ENCODE data around the gene CXCL8. TPM values are rescaled to one million over a fixed set of nuclear protein-coding genes. Genes with fewer than 3 reads are reported as not detected.

Gene CXCL8
- total and polyA plus RNA-seq, 2 donors (not counting 3 experiments of a cell fraction or from before 2014, with no cell fraction given) = 6.4 to 12.6 TPM

DNA sequence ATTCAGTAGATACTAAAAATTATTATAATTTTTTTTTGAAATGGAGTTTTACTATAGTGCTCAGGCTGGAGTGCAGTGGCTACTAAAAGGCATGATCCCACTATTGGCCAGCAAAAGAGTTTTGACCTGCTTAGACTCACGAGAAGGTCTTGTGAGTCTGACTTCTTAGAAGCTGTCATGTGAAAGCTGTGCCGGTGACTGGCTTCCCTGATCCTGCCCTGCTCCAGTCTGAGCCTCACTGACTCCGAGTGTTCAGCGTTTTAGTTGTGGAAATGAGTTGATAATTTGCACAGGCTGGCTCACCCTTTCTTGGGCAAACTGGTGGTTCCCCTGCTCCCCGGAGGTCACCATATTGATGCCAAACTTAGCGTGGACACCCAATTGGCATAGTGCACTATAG lies 16.4 kb upstream of the CXCL8 start:
- no peak overlapping the region for H3K4me2 ChIP-seq (ENCODE audit: insufficient read depth, low read length)
- BruUV-seq (replicated peaks) = no TSS peak
- H3K36me3 ChIP-seq (ENCODE audit: control insufficient read depth in 2 of 2, extremely low read depth in 1 of 2, insufficient read depth in 2 of 2, low read length in 2 of 2) = no peaks in the 10 kb centered on the region
- H4K20me1 ChIP-seq (replicated peaks; ENCODE audit: control insufficient read depth, extremely low read depth, insufficient read depth, low read length) = no peaks in the 10 kb centered on the region
- TF ChIP-seq, protein P1, sequence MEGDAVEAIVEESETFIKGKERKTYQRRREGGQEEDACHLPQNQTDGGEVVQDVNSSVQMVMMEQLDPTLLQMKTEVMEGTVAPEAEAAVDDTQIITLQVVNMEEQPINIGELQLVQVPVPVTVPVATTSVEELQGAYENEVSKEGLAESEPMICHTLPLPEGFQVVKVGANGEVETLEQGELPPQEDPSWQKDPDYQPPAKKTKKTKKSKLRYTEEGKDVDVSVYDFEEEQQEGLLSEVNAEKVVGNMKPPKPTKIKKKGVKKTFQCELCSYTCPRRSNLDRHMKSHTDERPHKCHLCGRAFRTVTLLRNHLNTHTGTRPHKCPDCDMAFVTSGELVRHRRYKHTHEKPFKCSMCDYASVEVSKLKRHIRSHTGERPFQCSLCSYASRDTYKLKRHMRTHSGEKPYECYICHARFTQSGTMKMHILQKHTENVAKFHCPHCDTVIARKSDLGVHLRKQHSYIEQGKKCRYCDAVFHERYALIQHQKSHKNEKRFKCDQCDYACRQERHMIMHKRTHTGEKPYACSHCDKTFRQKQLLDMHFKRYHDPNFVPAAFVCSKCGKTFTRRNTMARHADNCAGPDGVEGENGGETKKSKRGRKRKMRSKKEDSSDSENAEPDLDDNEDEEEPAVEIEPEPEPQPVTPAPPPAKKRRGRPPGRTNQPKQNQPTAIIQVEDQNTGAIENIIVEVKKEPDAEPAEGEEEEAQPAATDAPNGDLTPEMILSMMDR (IDR thresholded peaks at IDR 0.05; ENCODE audit: extremely low read depth in 1 of 2, insufficient read depth in 1 of 2, low read depth in 1 of 2, low read length in 2 of 2) = no peak
- TF ChIP-seq FOS (IDR thresholded peaks at IDR 0.05; ENCODE audit: borderline replicate concordance, insufficient read depth, low read length) (no peak), MYC (IDR thresholded peaks at IDR 0.05; ENCODE audit: low read depth, low read length) (no peak), GATA2 (IDR thresholded peaks at IDR 0.05; ENCODE audit: insufficient read depth, insufficient read length, low read depth, low read length) (no peak), POLR2AphosphoS5 (IDR thresholded peaks at IDR 0.05; ENCODE audit: insufficient read depth, low read depth, low read length) (no peak), POLR2A (IDR thresholded peaks at IDR 0.05; ENCODE audit: low read depth, low read length) (no peak), EZH2 (IDR thresholded peaks at IDR 0.05; ENCODE audit: borderline replicate concordance, low read depth, low read length, severe bottlenecking) (no peak), JUN (IDR thresholded peaks at IDR 0.05; ENCODE audit: borderline replicate concordance, insufficient read depth, insufficient read length, low read depth) (no peak)
- TF ChIP-seq, protein P2, sequence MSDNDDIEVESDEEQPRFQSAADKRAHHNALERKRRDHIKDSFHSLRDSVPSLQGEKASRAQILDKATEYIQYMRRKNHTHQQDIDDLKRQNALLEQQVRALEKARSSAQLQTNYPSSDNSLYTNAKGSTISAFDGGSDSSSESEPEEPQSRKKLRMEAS (IDR thresholded peaks at IDR 0.05; ENCODE audit: insufficient read depth, insufficient read length) = no peak
- no peaks in the 10 kb centered on the region for H3K79me2 ChIP-seq (ENCODE audit: control insufficient read depth, insufficient read depth, low read length)
- DNase-seq (ENCODE audit: low read depth, low spot score) (no peak), FAIRE-seq (no peak)
- H3K9me1 ChIP-seq (replicated peaks; ENCODE audit: control insufficient read depth, extremely low read depth, insufficient read depth, low read length) = no peaks in the 10 kb centered on the region
- no peak overlapping the region for H3K4me3 ChIP-seq (replicated peaks in 1 of 3; ENCODE audit: insufficient read depth in 1 of 3, low read depth in 1 of 3, low read length in 3 of 3)
- intact Hi-C loops (cut with micrococcal nuclease) = no loop called here
- no peak overlapping the region for H2AFZ ChIP-seq (ENCODE audit: low read depth, low read length)
- CTCF ChIA-PET = interaction anchor here (1.4 to 1.9 kb wide), 2 partner anchors 12 to 16 kb away, joined by 4 to 6 read pairs; no protein-coding TSS in a partner anchor
- dilution Hi-C loops (cut with MboI; ENCODE audit: extremely low pct_ligation_motif_present, low sequenced_read_pairs) = no loop called here
- POLR2A ChIA-PET = no interaction called here
- no peak overlapping the region for H3K27ac ChIP-seq (ENCODE audit: insufficient read depth, low read depth, low read length)
- no peak overlapping the region for H3K9ac ChIP-seq (replicated peaks; ENCODE audit: extremely low read depth, insufficient read depth, low read length)
- peaks cover 43% of the 10 kb centered on the region for H3K4me1 ChIP-seq (ENCODE audit: control insufficient read depth, extremely low read depth, insufficient read depth, low read length)
- no peaks in the 10 kb centered on the region for H3K9me3 ChIP-seq (replicated peaks; ENCODE audit: control insufficient read depth, insufficient read depth, low read length)
- no peaks in the 10 kb centered on the region for H3K27me3 ChIP-seq (ENCODE audit: control insufficient read depth in 2 of 2, insufficient read depth in 2 of 2, low read length in 2 of 2)
